Upper lobe of left lung (tissue), 4 donors: ENCODE data around the gene TECTB.

Experiments
- CTCF ChIP-seq, 6 experiments: fragments of 450-650 bp in 4 of 6; fragments of 200-600 bp in 2 of 6; sonication (generic) in 2 of 6; IDR thresholded peaks; one replicate each; pipeline ENCODE4 v1.5.1; 2016 to 2019; ENCODE audit warnings: antibody characterized with exemption in 6 of 6
- POLR2A ChIP-seq, 4 donors: fragments of 450-650 bp; IDR thresholded peaks; one replicate each; pipeline ENCODE4 v1.5.1; 2016 to 2017; ENCODE audit warnings: antibody characterized with exemption in 4 of 4, mild to moderate bottlenecking in 2 of 4
- POLR2AphosphoS5 ChIP-seq, 2 donors: sonication (generic); formaldehyde crosslinking; IDR thresholded peaks; one replicate each; pipeline ENCODE4 v1.5.1; 2017; ENCODE audit warnings: antibody characterized with exemption in 2 of 2

- TF ChIP-seq POLR2A (IDR thresholded peaks at IDR 0.05) (no peak), CTCF (IDR thresholded peaks at IDR 0.05) (no peak), POLR2AphosphoS5 (IDR thresholded peaks at IDR 0.05) (no peak)
Observed at GRCh38 chr10:112340601-112341000, 57.4 kb downstream of the TECTB start.
